GM12892 (cell line): ENCODE results near the gene PHKA1.
"Not testable (repeated sequence)": the region's sequence is repeated elsewhere in the genome, so short reads cannot be mapped to it uniquely, and the experiment has no call there.

Experiments
- DNase-seq: peaks from one replicate; pipeline ENCODE4 v3.0.0; 2011; ENCODE audit not compliant: insufficient read length
- FAIRE-seq: peaks from 2 replicates; lab custom pipeline; 2011; peaks lifted over from hg19 to GRCh38; lab: Jason Lieb, UNC
- POLR2A ChIP-seq: IDR thresholded peaks from 2 replicates; pipeline ENCODE4 v1.6.1; 2011; ENCODE audit warnings: low read depth, low read length, control low read depth
- POLR2AphosphoS5 ChIP-seq: IDR thresholded peaks from 2 replicates; pipeline ENCODE4 v1.6.1; 2011; ENCODE audit warnings: low read depth, low read length, control low read depth
- TAF1 ChIP-seq: IDR thresholded peaks from 2 replicates; pipeline ENCODE4 v1.6.1; 2011; ENCODE audit warnings: low read depth, mild to moderate bottlenecking, control low read depth, low read length, borderline replicate concordance

The PHKA1 gene

GRCh38 chrX:72554448-72555140, 159.5 kb downstream of the PHKA1 start:
- no peak for FAIRE-seq
- no peak for DNase-seq

GRCh38 chrX:72552443-72552842, 161.7 kb downstream of the PHKA1 start:
- FAIRE-seq, DNase-seq: not testable (repeated sequence)

More at GRCh38 chrX:72554448-72555140, 159.5 kb downstream of the PHKA1 start:
- no peak for TF ChIP-seq POLR2AphosphoS5
- TF ChIP-seq POLR2A = no peak
- TF ChIP-seq TAF1 = no peak

GRCh38 chrX:72545990-72546389, 168.1 kb downstream of the PHKA1 start:
- no peak for FAIRE-seq
- TF ChIP-seq POLR2A = no peak
- TF ChIP-seq POLR2AphosphoS5 = no peak
- no peak for TF ChIP-seq TAF1
- DNase-seq = no peak

- no peak for DNase-seq
- FAIRE-seq = no peak
- TF ChIP-seq POLR2AphosphoS5 (no peak), TAF1 (no peak), POLR2A (no peak)
Observed at GRCh38 chrX:72540318-72540717, 173.8 kb downstream of the PHKA1 start.

- no peak for TF ChIP-seq POLR2A
- no peak for TF ChIP-seq POLR2AphosphoS5
- TF ChIP-seq TAF1 = no peak
- no peak for DNase-seq
- FAIRE-seq = no peak
Observed at GRCh38 chrX:72539822-72540221, 174.3 kb downstream of the PHKA1 start.

- TF ChIP-seq POLR2AphosphoS5 (no peak), POLR2A (no peak)
- DNase-seq (no peak), FAIRE-seq (no peak)
Observed at GRCh38 chrX:72536542-72536941, 177.6 kb downstream of the PHKA1 start.

GRCh38 chrX:72532366-72532765, 181.7 kb downstream of the PHKA1 start:
- FAIRE-seq = no peak
- DNase-seq = no peak

More at GRCh38 chrX:72532366-72532765, 181.7 kb downstream of the PHKA1 start:
- no peak for TF ChIP-seq POLR2A
- no peak for TF ChIP-seq TAF1
- no peak for TF ChIP-seq POLR2AphosphoS5
